ENCODE results near the gene RLN3. TPM values are rescaled to one million over a fixed set of nuclear protein-coding genes. Genes with fewer than 3 reads are reported as not detected.

RLN3 gene
- total RNA-seq, 6 experiments from 2014 or later: not detected

DNA sequence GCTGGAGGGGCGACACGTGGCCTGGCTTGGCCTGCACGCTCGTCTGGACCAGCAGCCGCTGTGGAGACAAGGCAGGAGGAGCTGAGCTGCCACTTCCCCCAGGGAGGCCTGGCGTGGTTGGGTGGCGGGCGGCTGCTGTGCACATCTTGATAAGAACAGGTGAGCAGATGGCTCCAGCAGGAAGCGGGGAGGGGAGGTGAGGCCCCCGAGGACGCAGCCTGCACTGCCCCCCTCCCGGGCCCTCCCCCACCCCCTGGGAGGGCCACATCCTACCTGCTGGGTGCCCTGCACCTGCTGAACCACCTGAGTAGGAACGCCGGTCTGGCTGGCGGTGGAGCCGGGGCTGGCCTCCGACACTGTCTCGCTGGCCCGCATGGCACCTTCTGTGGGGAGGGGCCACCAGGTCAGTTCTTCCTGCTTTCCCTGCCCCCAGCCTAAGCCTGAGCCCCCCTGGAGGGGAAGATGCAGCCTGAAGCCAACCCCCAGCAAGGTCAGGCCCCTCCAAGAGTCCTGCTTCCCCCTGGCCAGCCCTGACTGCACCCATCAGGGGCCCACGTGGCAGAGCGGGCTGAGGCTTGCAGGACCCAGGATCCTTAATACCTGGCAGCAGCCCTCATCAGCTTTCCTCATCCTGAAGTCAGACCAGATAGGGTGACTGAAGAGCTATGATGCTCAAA, 44.6 kb upstream of the RLN3 start:
- Histone ChIP-seq H3K4me3 (no peak overlapping the region), H3K9me3 (no peaks in the 10 kb centered on the region), H3K36me3 (peaks cover 0 to 3% (median 0%) of the 10 kb centered on the region in 4 donors), H3K27ac (no peak overlapping the region), H3K27me3 (no peaks in the 10 kb centered on the region), H3K4me1 (peaks cover 0 to 4% (median 0%) of the 10 kb centered on the region in 4 donors)
- TF ChIP-seq POLR2A (IDR thresholded peaks at IDR 0.05): no peak
- TF ChIP-seq, protein P1, sequence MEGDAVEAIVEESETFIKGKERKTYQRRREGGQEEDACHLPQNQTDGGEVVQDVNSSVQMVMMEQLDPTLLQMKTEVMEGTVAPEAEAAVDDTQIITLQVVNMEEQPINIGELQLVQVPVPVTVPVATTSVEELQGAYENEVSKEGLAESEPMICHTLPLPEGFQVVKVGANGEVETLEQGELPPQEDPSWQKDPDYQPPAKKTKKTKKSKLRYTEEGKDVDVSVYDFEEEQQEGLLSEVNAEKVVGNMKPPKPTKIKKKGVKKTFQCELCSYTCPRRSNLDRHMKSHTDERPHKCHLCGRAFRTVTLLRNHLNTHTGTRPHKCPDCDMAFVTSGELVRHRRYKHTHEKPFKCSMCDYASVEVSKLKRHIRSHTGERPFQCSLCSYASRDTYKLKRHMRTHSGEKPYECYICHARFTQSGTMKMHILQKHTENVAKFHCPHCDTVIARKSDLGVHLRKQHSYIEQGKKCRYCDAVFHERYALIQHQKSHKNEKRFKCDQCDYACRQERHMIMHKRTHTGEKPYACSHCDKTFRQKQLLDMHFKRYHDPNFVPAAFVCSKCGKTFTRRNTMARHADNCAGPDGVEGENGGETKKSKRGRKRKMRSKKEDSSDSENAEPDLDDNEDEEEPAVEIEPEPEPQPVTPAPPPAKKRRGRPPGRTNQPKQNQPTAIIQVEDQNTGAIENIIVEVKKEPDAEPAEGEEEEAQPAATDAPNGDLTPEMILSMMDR (IDR thresholded peaks at IDR 0.05): no peak
- intact Hi-C loops (cut with DNase I): no loop called here
- peak in 1 of 3 donors; percentile 43 for DNase-seq
- no CpG with 5 or more reads among the region's 21 CpGs for WGBS (ENCODE audit: insufficient coverage, low coverage, low lambda C conversion rate, missing lambda C conversion rate)
- ATAC-seq: no peak

DNA sequence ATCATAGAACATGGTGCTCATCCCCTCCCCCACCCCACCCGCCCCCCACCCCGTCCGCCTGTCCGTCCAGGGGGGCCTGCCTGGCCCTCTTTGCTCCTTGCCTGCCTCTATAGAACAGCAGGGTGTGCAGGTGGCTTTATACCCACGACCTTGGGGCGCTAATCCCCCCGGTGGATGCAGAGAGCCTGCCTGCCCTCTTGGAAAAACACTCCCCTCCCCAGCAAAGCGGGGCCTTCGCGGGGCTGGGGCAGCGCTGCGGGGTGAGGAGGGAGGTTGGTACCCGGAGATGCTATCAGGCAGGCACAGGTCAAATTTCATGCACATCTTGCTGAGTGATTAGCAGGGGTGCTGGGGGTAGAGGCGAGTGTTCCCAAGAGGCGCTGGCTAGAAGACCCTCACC, 43.8 kb upstream of the RLN3 start:
- TF ChIP-seq, protein P1 (IDR thresholded peaks at IDR 0.05): no peak
- no peak for TF ChIP-seq POLR2A (IDR thresholded peaks at IDR 0.05)
- Histone ChIP-seq H3K9me3 (no peaks in the 10 kb centered on the region), H3K4me3 (no peak overlapping the region), H3K27me3 (no peaks in the 10 kb centered on the region), H3K4me1 (peaks cover 0 to 4% (median 0%) of the 10 kb centered on the region in 4 donors), H3K36me3 (peaks cover 0 to 3% (median 0%) of the 10 kb centered on the region in 4 donors), H3K27ac (no peak overlapping the region)
- DNase-seq: peak in 1 of 3 donors; percentile 39
- WGBS (ENCODE audit: insufficient coverage, low coverage, low lambda C conversion rate, missing lambda C conversion rate): 89% methylated on average over 10 of the region's 15 CpGs
- intact Hi-C loops (cut with DNase I): no loop called here
- ATAC-seq: no peak

DNA sequence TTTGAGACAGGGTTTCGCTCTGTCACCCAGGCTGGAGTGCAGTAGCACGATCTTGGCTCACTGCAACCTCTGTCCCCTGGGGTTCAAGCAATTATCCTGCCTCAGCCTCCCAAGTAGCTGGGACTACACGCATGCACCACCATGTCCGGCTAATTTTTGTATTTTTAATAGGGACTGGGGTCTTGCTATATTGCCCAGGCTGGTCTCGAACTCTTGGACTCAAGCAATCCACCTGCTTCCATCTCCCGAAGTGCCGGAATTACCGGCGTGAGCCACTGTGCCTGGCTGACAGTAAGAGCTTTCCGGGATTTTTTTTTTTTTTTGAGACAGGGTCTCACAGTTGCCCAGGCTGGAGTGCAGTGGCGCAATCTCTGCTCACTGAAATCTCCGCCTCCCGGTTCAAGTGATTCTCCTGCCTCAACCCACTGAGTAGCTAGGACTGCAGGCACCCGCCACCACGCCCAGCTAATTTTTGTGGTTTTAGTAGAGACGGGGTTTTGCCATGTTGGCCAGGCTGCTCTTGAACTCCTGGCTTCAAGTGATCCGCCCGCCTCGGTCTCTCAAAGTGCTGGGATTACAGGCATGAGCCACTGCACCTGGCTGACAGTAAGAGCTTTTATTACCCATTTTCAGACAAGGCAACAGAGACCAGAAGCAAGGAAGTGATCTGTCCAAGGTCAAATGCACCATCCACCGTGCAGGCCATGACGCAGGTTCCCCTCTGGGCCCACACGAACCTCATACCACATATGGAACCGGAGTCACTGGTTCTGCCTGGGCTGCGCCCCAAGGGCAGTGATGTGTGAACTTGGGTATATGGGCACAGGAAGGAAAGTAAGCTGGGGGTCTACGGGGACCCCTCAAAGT, 42.8 kb upstream of the RLN3 start:
- WGBS (ENCODE audit: insufficient coverage, low coverage, low lambda C conversion rate, missing lambda C conversion rate): 79% methylated on average over 23 of the region's 25 CpGs
- DNase-seq: no peak
- peaks cover 0 to 8% (median 0%) of the 10 kb centered on the region in 4 donors for H3K4me1 ChIP-seq

DNA sequence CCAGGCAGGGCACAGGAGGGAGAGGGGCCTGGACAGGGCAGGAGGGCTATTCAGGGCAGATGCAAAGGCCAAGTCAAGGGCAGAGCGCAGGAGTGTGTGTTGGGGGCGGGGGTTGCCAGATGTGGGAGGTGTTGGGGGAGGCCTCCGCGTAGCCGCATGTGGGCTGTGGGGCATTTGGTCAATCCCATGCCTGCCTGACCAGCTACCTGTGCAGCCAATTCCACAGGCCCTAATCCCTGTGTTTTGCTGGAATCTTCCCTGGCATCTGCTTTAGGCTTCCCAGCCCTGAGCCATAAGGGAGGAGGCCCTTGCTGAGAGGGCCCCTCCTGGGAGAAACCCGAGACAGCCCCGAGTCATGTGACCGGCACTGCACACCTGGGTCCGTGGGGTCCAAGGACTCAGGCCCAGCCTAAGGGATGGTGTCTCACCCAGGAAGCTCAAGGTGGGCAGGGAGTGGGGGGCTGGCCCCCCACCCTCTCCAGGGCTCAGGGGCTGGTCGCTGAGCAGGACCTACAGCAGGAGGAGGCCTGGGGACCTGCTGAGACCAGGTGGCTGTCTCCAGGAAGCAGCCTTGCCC, 42.1 kb upstream of the RLN3 start:
- TF ChIP-seq, protein P1 (IDR thresholded peaks at IDR 0.05): no peak
- no peak for TF ChIP-seq POLR2A (IDR thresholded peaks at IDR 0.05)
- Histone ChIP-seq H3K4me3 (no peak overlapping the region), H3K27me3 (no peaks in the 10 kb centered on the region), H3K27ac (peak overlapping the region; percentile 58 to 71 (median 69)), H3K36me3 (peaks cover 0 to 3% (median under 1%) of the 10 kb centered on the region in 4 donors), H3K9me3 (no peaks in the 10 kb centered on the region), H3K4me1 (peaks cover 0 to 8% (median 0%) of the 10 kb centered on the region in 4 donors)
- no peak for DNase-seq
- ATAC-seq: no peak
- WGBS (ENCODE audit: insufficient coverage, low coverage, low lambda C conversion rate, missing lambda C conversion rate): 100% methylated on average over 3 of the region's 10 CpGs
- intact Hi-C loops (cut with DNase I): no loop called here

More for the DNA sequence above, 42.8 kb upstream of the RLN3 start:
- no peaks in the 10 kb centered on the region for H3K9me3 ChIP-seq
- TF ChIP-seq, protein P1 (IDR thresholded peaks at IDR 0.05): no peak
- TF ChIP-seq POLR2A (IDR thresholded peaks at IDR 0.05): no peak
- no peaks in the 10 kb centered on the region for H3K27me3 ChIP-seq
- intact Hi-C loops (cut with DNase I): no loop called here
- no peak for ATAC-seq
- peaks cover 0 to 3% (median 0%) of the 10 kb centered on the region in 4 donors for H3K36me3 ChIP-seq
- H3K27ac ChIP-seq: no peak overlapping the region
- H3K4me3 ChIP-seq: no peak overlapping the region
